GM12874 (cell line): Measurements from ENCODE around the gene POU6F2.

Source experiments
- TF ChIP-seq, protein P1 (sequence below): IDR thresholded peaks from 2 replicates; pipeline ENCODE4 v1.5.1; 2011; ENCODE audit warnings: low read depth, mild to moderate bottlenecking, control low read depth, low read length, moderate library complexity; ENCODE audit not compliant: insufficient read depth

POU6F2 gene

GRCh38 chr7:39199951-39200350, 222.2 kb downstream of the POU6F2 start:
- TF ChIP-seq, protein P1, sequence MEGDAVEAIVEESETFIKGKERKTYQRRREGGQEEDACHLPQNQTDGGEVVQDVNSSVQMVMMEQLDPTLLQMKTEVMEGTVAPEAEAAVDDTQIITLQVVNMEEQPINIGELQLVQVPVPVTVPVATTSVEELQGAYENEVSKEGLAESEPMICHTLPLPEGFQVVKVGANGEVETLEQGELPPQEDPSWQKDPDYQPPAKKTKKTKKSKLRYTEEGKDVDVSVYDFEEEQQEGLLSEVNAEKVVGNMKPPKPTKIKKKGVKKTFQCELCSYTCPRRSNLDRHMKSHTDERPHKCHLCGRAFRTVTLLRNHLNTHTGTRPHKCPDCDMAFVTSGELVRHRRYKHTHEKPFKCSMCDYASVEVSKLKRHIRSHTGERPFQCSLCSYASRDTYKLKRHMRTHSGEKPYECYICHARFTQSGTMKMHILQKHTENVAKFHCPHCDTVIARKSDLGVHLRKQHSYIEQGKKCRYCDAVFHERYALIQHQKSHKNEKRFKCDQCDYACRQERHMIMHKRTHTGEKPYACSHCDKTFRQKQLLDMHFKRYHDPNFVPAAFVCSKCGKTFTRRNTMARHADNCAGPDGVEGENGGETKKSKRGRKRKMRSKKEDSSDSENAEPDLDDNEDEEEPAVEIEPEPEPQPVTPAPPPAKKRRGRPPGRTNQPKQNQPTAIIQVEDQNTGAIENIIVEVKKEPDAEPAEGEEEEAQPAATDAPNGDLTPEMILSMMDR = no peak

DNA sequence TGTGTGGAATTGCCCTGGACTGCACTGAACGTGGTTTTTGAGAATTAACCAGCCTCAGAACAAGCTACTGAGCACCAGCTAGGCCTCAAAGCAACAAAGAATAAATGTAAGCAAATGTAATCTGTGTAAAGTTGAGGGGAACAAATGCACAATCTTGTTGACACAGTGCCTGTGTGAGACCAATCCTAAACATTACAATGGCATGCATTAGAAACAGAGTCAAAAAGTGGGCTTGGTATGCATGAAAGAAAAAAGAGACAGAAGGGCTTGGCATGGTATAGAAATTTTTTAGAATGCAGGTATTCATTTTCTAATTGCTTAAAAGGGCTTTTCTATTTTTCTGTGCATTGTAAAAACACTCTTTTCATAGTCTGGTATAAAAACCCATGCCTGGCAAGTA, 224.3 kb downstream of the POU6F2 start:
- TF ChIP-seq, protein P1 = no peak

DNA sequence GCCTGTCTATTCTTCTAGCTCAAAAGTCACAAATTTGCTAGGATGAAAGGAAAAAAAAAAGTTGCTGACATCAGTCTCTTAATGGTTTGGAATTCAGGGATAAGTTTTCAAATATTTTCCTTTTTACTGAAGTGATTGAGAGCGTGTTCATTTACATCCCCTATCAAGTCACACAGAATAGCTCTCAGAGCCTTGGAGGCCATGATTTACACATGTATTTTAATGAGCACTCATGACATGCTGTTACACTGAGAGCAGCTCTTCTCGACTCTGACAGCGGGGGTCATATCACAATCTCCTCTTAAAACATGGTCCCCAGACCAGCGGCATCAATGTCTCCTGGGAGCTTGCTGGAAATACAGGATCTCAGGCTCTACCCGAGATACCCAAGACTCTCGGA, 232.7 kb downstream of the POU6F2 start:
- TF ChIP-seq, protein P1 = no peak

GRCh38 chr7:39211581-39211980, 233.9 kb downstream of the POU6F2 start:
- TF ChIP-seq, protein P1 = no peak

DNA sequence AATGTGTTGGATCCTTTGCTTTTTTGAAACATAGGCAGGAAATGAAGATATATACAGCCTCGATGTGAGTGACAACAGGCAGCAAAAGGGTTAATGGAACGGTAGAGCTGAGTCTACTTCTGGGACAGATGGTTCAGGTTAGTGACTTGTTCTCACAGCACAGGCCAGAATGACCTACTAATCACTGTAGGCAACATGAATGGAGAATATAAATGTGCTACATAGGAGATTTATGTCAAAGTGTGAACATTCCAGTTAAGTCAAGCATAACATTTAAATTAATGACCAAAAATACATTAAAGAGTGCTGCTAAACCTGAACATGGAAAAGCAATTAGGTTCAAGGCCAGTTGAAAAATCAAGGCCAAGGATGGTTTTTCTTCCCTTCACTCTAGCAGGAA, 235.2 kb downstream of the POU6F2 start:
- TF ChIP-seq, protein P1 = no peak

DNA sequence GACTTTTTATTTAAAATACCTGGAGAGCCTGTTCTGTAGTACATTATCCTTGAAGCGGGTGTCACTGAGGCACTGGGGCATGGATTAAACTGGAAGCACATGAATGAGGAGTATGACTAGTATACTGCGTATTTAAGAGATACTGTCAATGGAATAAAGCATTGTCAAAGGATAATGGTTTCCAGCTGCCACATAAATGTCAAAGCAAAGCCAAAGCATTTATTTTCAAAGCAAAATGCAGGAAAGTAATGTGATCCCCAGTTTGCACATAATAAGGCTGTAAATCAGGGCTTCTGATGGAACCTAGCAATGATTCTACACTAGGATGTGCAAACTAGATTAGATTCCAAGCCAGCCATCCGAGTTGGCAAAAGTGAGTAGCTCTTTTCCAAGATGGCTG, 240.1 kb downstream of the POU6F2 start:
- TF ChIP-seq, protein P1 = no peak

DNA sequence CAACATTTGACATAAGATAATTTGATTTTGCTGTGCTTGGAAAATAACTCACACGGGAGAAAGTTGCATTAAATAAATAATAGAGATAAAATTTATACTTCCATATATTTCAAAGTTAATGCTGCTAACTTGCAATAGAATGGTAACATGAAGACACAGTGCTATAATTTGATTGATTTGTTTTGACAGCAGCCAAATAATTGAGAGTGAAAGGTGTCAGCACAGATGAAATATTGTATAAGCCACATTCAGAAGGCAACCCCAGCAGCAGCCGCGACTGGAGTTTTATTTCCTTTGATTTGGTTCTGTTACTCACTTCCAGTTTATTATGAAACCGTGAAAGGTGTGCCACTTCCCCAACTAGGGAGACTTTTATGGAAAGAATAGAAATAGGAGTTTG, 242.2 kb downstream of the POU6F2 start:
- TF ChIP-seq, protein P1 = no peak

GRCh38 chr7:39221901-39222300, 244.2 kb downstream of the POU6F2 start:
- TF ChIP-seq, protein P1 = no peak
